ENCODE measurements around the gene MPO. TPM values are rescaled to one million over a fixed set of nuclear protein-coding genes. Genes with fewer than 3 reads are reported as not detected.
A peak's percentile ranks its signal among the peaks of the same experiment; 100 is the strongest.

The MPO gene
- total RNA-seq, 1 experiment from 2014 or later = not detected

DNA sequence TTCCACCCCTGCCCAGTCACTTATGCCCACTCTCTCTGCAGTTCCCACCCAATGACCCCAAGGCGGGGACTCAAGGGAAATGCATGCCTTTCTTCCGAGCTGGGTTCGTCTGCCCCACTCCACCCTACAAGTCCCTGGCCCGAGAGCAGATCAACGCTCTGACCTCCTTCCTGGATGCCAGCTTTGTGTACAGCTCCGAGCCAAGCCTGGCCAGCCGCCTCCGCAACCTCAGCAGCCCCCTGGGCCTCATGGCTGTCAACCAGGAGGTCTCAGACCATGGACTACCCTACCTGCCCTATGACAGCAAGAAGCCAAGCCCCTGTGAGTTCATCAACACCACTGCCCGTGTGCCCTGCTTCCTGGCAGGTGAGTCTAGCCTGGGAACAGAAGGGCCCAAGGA is 28.6 kb downstream of the MPO start:
- H3K27me3 ChIP-seq (ENCODE audit: control insufficient read depth, insufficient read depth, low read length) = peaks cover 55% of the 10 kb centered on the region
- peak; percentile 26 for DNase-seq
- no peak overlapping the region for H3K4me3 ChIP-seq (ENCODE audit: insufficient read depth, low read depth, low read length)
- H3K36me3 ChIP-seq (replicated peaks; ENCODE audit: control insufficient read depth, insufficient read depth, low read length) = no peaks in the 10 kb centered on the region

DNA sequence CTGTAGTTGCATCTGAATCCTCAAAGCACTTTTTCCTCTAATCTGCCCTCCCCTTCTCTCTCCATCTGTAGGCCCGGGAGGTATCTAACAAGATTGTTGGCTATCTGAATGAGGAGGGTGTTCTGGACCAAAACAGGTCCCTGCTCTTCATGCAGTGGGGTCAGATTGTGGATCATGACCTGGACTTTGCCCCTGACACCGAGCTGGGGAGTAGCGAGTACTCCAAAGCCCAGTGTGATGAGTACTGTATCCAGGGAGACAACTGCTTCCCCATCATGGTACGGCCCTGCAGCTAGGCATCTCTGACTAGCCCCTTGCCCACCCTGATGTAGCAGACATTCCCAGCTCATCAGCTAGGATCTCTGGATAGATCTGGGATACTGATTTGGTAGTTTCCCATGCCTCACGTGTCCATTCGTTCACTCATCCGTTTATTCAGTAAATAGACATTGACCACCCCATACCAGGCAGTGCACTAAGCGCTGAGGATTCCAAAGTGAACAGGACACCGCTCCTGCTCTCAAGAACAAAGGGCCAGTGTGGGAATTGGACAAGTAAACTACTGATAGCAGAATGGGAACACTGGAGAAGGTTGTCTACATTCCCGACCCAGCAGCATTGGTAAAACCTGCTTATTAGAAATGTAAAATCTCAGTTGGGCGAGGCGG is 30.3 kb downstream of the MPO start:
- DNase-seq = no peak
- peaks cover 58% of the 10 kb centered on the region for H3K27me3 ChIP-seq (ENCODE audit: control insufficient read depth, insufficient read depth, low read length)

DNA sequence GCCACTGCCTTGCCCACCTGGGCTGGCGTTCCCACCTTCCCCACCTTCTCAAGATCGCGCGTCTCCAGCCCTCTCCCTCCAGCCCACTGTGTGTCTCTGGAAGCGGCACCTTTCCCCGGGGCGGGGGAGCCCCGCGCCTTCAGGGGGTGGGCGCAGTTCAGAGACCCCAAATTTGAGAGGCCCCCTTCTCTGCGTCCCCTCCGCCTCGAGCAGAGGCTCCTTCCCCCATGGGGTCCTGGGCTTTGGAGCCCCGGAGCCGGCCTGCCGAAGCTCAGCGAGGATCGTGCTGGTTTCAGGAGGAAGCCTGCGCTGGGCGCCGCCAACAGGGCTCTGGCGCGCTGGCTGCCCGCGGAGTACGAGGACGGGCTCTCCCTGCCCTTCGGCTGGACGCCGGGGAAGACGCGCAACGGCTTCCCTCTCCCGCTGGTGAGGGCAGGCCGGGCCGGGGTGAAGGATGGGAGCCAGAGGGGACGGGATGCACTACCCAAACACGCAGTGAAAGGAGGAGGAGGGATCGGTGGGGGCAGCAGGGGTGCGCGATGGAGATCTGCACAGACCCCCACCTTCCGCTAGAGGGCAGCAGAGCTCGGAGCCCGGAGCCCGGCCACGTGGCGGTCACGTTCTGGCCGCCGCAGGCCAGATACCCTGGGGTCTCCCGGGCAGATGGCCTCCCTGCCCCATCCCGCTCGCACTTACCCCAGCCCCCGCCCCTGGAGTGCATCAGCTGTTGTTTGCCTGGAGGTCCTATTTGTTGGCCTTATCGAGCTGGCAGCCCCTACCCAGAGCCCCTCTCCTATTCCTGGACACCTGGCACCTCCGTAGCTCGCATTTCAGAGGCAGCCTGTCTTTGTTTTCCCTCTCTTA is 31.2 kb downstream of the MPO start:
- peak; percentile 97 for DNase-seq
- Histone ChIP-seq H3K4me3 (ENCODE audit: insufficient read depth, low read depth, low read length) (peak overlapping the region; percentile 30), H3K36me3 (replicated peaks; ENCODE audit: control insufficient read depth, insufficient read depth, low read length) (no peaks in the 10 kb centered on the region), H3K27me3 (ENCODE audit: control insufficient read depth, insufficient read depth, low read length) (peaks cover 59% of the 10 kb centered on the region)

More for the DNA sequence above, 30.3 kb downstream of the MPO start:
- H3K4me3 ChIP-seq (ENCODE audit: insufficient read depth, low read depth, low read length) = no peak overlapping the region
- H3K36me3 ChIP-seq (replicated peaks; ENCODE audit: control insufficient read depth, insufficient read depth, low read length) = no peaks in the 10 kb centered on the region

DNA sequence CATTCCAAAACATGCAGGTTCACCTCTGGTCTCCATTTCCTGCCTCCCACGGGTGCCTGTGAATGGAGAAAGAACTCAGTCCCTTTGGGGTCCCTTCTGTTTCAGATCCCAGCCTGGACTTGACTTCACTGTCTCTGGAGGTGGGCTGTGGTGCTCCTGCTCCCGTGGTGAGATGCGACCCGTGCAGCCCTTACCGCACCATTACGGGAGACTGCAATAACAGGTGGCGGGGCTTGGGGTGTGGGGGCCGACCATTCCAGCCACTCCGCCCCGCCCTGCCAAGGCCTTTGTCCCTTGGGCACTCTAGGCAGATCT is 31.8 kb downstream of the MPO start:
- H3K4me3 ChIP-seq (ENCODE audit: insufficient read depth, low read depth, low read length) = peak overlapping the region; percentile 30; the same call in 1 of the 2 replicates
- no peaks in the 10 kb centered on the region for H3K36me3 ChIP-seq (replicated peaks; ENCODE audit: control insufficient read depth, insufficient read depth, low read length)
- H3K27me3 ChIP-seq (ENCODE audit: control insufficient read depth, insufficient read depth, low read length) = peaks cover 61% of the 10 kb centered on the region
- DNase-seq = no peak

DNA sequence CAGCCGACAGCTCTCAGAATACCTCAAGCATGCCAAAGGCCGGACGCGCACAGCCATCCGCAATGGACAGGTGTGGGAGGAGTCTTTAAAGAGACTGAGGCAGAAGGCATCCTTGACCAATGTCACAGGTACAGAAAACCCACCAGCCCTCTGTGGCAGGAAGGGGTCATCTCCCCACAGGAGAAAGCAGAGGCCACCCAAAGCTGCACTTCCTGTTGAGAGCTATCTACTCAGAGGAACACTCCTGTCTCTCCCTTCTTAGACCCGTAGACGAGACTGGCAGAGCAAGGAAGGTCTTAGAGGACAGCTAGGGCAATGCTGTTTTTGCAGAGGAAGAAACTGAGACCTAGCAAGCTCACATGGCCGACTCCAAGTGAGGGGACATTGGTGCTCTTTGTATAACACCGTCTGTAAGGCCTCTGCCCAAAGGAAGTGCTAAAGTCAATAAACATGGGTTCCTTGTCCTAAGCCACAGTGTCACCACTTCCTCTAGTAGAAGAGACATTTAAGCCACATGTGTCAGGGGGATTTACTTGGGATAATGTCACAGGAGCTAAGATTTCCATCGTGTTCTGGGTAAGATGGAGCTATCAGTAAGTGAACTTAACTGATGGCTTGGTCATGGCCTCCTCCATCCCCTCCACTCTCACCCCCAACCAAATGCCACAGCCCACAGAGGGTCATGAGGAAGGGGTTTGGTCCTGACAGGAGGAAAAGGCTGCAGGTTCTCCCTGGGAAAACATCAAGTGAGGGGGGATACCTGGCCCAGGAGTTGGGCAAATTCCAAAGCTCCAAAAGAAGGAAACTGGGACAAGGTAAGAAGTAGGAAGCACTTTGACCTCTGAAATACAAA is 33.0 kb downstream of the MPO start:
- no peak for DNase-seq
- Histone ChIP-seq H3K4me3 (ENCODE audit: insufficient read depth, low read depth, low read length) (no peak overlapping the region), H3K27me3 (ENCODE audit: control insufficient read depth, insufficient read depth, low read length) (peaks cover 61% of the 10 kb centered on the region), H3K36me3 (replicated peaks; ENCODE audit: control insufficient read depth, insufficient read depth, low read length) (no peaks in the 10 kb centered on the region)

DNA sequence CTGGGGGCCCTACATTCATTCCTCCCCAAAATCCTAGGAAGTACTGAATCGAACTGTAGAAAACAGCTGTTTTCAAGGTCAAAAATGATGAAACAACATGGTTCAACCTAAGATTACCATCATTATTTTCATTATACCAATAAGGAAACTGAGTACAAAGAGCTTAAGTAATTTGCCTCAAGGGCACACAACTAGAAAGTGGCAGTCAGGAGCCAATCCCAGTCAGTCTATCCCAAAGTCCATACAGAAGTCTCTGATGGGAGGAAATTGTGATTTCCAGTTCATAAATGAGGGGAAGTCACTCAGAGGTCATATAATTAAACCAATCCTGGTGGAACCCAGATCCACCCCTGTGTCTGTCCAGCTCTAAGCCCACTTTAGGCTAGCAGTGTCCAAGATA is 34.0 kb downstream of the MPO start:
- H3K36me3 ChIP-seq (replicated peaks; ENCODE audit: control insufficient read depth, insufficient read depth, low read length) = no peaks in the 10 kb centered on the region
- H3K4me3 ChIP-seq (ENCODE audit: insufficient read depth, low read depth, low read length) = no peak overlapping the region
- H3K27me3 ChIP-seq (ENCODE audit: control insufficient read depth, insufficient read depth, low read length) = peaks cover 58% of the 10 kb centered on the region
- DNase-seq = no peak

DNA sequence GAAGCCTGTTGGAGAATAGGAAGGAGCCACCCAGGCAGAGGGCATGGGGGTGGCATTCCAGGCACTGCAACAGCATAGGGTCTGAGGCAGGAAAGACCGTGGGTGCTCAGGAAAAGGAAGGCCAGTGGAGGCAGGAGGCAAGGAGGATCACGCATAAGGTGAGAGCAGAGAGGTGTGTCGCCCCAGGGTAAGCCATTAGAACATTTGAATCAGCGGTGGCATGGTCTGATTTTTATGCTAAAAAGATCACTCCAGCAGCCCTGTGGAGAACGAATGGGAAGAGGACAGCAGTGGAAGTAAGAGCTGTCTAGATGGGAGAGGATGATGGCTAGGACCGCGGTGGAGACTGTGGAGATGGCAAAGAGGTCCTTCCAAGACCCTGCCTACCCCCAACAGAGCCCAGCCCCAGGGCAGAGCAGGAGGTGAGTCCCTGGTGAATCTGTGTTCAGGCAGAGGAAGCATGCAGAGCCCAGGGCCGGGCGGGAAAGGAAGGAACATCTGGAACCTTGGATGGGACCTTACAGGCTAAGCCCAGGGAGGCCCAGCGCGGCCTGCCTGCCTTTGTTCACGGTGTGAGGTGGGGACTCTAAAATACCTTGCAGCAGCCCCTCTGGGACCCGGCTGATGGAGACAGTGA is 34.5 kb downstream of the MPO start:
- DNase-seq = no peak
- H3K36me3 ChIP-seq (replicated peaks; ENCODE audit: control insufficient read depth, insufficient read depth, low read length) = no peaks in the 10 kb centered on the region
- H3K27me3 ChIP-seq (ENCODE audit: control insufficient read depth, insufficient read depth, low read length) = peaks cover 52% of the 10 kb centered on the region
- H3K4me3 ChIP-seq (ENCODE audit: insufficient read depth, low read depth, low read length) = no peak overlapping the region

DNA sequence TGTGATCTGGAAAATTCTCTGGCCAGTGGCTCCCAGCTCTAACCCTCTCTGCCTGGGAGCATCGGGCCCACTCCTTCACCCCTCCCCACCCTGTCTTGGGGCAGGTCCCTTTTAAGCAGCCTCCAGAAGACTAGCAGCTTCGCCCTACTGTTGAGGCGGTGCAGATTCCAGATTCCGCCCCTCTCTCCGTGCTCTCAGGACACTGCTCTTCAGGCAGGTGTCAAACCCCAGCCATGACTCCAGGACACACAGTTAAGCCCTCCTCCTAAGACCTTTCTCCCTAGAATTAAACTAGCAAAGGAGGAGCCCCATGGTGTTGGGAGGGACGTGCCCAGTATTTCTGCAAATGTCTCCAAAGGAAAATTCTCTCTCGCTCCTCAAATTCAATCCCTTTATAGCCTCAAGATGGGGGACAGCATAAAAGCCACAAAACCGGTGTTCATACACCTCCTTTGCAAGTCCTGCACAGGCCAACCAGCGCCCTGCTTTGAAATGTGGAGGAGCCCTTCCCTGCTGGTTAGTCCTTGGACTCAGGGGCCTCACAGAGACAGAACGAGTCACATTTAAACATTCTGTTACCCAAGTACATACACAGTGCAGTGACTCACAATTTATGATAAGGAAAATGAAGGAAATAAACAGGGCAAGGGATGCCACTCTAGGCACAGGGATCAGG is 35.2 kb downstream of the MPO start:
- Histone ChIP-seq H3K36me3 (replicated peaks; ENCODE audit: control insufficient read depth, insufficient read depth, low read length) (no peaks in the 10 kb centered on the region), H3K4me3 (ENCODE audit: insufficient read depth, low read depth, low read length) (no peak overlapping the region), H3K27me3 (ENCODE audit: control insufficient read depth, insufficient read depth, low read length) (peaks cover 46% of the 10 kb centered on the region)
- no peak for DNase-seq

DNA sequence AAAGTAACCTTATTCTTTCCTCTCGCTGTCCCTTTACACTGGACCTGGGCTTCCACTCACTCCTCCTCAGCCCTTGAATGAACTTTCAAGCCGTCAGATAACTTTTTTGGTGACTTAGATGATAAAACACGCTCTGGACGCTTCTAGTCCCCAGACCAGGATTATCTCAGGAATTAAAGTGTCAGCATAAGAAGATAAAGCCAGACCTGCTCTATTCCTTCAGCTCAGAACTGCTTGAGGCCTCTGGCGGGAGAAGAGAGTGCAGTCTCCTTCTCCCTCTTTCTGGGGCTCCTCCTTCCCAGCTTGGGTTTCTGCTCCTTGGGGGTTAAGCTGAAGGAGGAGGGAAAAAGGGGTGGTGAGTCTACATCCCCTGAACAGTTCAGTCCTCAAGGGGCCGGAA is 35.8 kb downstream of the MPO start:
- Histone ChIP-seq H3K4me3 (ENCODE audit: insufficient read depth, low read depth, low read length) (no peak overlapping the region), H3K27me3 (ENCODE audit: control insufficient read depth, insufficient read depth, low read length) (peaks cover 40% of the 10 kb centered on the region), H3K36me3 (replicated peaks; ENCODE audit: control insufficient read depth, insufficient read depth, low read length) (no peaks in the 10 kb centered on the region)
- DNase-seq = no peak

DNA sequence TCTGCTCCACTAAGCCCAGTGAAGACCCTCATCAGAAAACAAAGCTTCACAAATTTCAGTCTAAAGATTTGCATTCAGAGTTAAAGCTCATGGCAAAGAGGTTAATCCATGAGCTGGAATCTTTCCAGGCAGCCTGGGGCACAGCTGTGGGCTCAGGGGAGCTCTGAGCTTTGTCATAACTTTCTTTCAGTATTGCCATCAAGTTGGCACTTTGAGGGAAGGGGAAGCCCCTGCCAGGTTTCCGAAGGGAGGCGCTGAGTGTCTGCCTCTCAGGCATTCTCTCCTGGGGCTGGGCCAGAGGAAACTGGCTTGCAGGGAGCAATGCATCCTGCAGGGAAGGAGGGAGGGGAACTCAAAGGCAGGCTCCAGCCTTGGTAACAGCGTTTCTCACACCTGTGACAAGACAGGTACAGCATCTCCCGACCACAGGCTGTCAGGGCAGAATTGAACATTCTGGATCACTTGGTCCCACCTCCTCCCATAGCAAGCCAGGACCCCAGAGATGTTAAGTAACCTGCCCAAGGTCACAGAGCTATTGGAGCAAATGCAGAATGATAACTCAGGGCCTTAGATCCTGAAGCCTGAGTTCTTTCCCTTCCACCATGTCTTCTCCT is 38.5 kb downstream of the MPO start:
- H3K27me3 ChIP-seq (ENCODE audit: control insufficient read depth, insufficient read depth, low read length) = peaks cover 17% of the 10 kb centered on the region
- peak; percentile 73 for DNase-seq
- no peaks in the 10 kb centered on the region for H3K36me3 ChIP-seq (replicated peaks; ENCODE audit: control insufficient read depth, insufficient read depth, low read length)
- H3K4me3 ChIP-seq (ENCODE audit: insufficient read depth, low read depth, low read length) = no peak overlapping the region

DNA sequence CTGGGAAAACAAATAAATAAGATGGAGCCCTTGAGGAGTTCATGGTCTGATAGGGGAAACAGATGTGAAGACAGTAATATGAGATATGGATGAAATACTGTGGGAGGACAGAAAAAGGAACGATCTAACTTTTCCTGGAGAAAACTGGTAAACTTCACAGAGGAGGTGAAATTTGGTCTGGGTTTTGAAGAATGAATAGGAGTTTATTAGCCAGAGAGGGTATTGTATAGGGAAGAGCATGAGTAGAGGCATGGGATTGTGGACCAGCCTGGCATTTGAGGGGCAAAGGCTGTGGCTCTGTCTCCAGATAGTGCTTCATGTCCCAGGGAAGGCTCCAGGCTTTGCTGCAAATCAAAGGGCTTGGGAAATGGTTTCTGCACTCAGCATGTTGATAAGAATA is 40.7 kb downstream of the MPO start:
- H3K27me3 ChIP-seq (ENCODE audit: control insufficient read depth, insufficient read depth, low read length) = peaks cover 12% of the 10 kb centered on the region
- H3K36me3 ChIP-seq (replicated peaks; ENCODE audit: control insufficient read depth, insufficient read depth, low read length) = no peaks in the 10 kb centered on the region
- no peak overlapping the region for H3K4me3 ChIP-seq (ENCODE audit: insufficient read depth, low read depth, low read length)
- DNase-seq = no peak

DNA sequence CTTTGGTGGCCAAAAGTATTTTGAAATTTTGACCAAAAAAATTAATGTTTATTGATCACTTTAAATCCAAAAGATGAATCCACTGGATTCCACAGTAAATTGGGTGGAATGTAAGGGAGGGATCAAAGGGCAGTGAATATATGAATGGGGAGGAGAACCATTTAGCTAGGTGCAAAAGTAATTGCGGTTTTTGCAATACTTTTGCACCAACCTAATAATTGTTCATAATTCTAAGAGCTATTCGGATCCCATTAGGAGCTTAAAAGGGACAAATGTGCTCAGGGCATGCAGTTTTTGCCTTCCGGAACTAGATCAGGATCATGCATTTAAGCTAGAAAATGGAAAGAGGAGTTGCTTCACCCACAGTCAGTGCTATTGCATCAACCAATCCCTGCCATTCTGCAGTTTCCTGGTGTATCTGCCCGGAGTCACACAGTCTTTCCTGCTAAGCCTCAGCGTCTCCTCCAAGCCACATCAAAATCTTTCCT is 42.5 kb downstream of the MPO start, which contains the start of gene LPO:
LPO (plus strand) TSS at position 438 of the 488 bp plus-strand sequence. CDS start 4,396 bp downstream, outside the sequence.
- H3K27me3 ChIP-seq (ENCODE audit: control insufficient read depth, insufficient read depth, low read length) = peaks cover 9% of the 10 kb centered on the region
- no peak within 1 kb of the TSS for H3K4me3 ChIP-seq (ENCODE audit: insufficient read depth, low read depth, low read length)
- DNase-seq = no peak
- no peaks in the 10 kb centered on the region for H3K36me3 ChIP-seq (replicated peaks; ENCODE audit: control insufficient read depth, insufficient read depth, low read length)

DNA sequence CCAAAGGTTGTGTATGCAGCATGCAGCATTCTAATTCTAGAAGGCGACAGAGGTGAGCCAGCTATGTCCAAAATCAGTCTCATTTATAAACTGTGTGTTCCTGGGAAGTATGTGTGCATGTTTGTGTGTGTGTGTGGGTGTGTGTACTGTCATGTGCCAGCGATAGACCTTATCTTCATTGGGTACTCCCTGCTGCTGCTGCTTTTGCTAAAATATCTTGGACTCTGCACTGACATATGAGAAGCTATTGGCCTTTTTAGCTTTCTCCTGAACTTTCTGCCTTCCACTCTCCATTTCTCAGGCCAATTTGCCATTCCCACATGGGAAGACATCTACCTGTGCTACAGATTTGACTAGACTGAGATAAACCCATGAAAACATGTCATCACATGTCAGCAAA is 44.3 kb downstream of the MPO start:
- no peak for DNase-seq
- H3K27me3 ChIP-seq (ENCODE audit: control insufficient read depth, insufficient read depth, low read length) = peaks cover 7% of the 10 kb centered on the region
- no peaks in the 10 kb centered on the region for H3K36me3 ChIP-seq (replicated peaks; ENCODE audit: control insufficient read depth, insufficient read depth, low read length)
- no peak overlapping the region for H3K4me3 ChIP-seq (ENCODE audit: insufficient read depth, low read depth, low read length)
